Nephron (organoid): ENCODE results near the gene EIF1.
"Not testable (repeated sequence)": the region's sequence is repeated elsewhere in the genome, so short reads cannot be mapped to it uniquely, and the experiment has no call there.

Experiments used
- H3K27ac Mint-ChIP-seq, 3 experiments: 2 replicates each; pipeline ENCODE4 v1.8.0; 2020; ENCODE audit warnings: mixed read lengths in 3 of 3, mild to moderate bottlenecking in 2 of 3, moderate library complexity in 1 of 3
- H3K27me3 Mint-ChIP-seq: 2 replicates; pipeline ENCODE4 v1.8.0; 2021; ENCODE audit warnings: low read depth, mild to moderate bottlenecking, moderate library complexity, mixed read lengths
- H3K36me3 Mint-ChIP-seq: 2 replicates; pipeline ENCODE4 v1.8.0; 2020; ENCODE audit warnings: low read depth, mixed read lengths
- H3K4me1 Mint-ChIP-seq: 2 replicates; pipeline ENCODE4 v1.8.0; 2020; ENCODE audit warnings: mixed read lengths
- H3K4me3 Mint-ChIP-seq, 3 experiments: 2 replicates each; pipeline ENCODE4 v1.8.0; 2020; ENCODE audit warnings: mild to moderate bottlenecking in 3 of 3, mixed read lengths in 3 of 3, moderate library complexity in 2 of 3
- H3K9me3 Mint-ChIP-seq: 2 replicates; pipeline ENCODE4 v1.8.0; 2020; ENCODE audit warnings: mixed read lengths
- TF ChIP-seq, protein P1 (sequence below), 3 experiments: fragments of 200-600 bp; sonication (generic); IDR thresholded peaks; one replicate each; pipeline ENCODE4 v1.5.0; 2021; ENCODE audit warnings: antibody characterized with exemption in 3 of 3; ENCODE audit not compliant: unreplicated experiment in 3 of 3

Gene EIF1

DNA sequence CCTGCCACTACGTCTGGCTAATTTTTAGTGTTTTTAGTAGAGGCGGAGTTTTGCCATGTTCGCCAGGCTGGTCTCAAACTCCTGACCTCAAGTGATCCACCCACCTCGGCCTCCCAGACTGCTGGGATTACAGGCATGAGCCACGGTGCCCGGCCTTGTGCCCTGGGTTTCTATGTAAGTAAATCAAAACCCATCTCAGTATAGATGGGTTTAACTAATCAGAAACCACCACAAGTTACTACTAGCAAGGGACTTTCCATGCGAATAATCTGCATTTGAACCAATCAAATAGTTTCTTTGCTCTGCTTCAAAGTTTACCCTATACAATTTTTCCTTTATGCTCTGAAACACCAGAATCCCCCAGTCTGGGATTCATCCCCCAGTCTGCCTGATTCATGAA lies 16.5 kb upstream of the EIF1 start:
- TF ChIP-seq, protein P1, sequence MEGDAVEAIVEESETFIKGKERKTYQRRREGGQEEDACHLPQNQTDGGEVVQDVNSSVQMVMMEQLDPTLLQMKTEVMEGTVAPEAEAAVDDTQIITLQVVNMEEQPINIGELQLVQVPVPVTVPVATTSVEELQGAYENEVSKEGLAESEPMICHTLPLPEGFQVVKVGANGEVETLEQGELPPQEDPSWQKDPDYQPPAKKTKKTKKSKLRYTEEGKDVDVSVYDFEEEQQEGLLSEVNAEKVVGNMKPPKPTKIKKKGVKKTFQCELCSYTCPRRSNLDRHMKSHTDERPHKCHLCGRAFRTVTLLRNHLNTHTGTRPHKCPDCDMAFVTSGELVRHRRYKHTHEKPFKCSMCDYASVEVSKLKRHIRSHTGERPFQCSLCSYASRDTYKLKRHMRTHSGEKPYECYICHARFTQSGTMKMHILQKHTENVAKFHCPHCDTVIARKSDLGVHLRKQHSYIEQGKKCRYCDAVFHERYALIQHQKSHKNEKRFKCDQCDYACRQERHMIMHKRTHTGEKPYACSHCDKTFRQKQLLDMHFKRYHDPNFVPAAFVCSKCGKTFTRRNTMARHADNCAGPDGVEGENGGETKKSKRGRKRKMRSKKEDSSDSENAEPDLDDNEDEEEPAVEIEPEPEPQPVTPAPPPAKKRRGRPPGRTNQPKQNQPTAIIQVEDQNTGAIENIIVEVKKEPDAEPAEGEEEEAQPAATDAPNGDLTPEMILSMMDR (IDR thresholded peaks at IDR 0.05; ENCODE audit: unreplicated experiment in 3 of 3) = no peak
- H3K4me3 Mint-ChIP-seq = no peak overlapping the region
- H3K4me1 Mint-ChIP-seq = peaks cover 11% of the 10 kb centered on the region
- H3K36me3 Mint-ChIP-seq = no peaks in the 10 kb centered on the region
- peaks cover 5% of the 10 kb centered on the region for H3K27me3 Mint-ChIP-seq
- no peaks in the 10 kb centered on the region for H3K9me3 Mint-ChIP-seq
- no peak overlapping the region for H3K27ac Mint-ChIP-seq

DNA sequence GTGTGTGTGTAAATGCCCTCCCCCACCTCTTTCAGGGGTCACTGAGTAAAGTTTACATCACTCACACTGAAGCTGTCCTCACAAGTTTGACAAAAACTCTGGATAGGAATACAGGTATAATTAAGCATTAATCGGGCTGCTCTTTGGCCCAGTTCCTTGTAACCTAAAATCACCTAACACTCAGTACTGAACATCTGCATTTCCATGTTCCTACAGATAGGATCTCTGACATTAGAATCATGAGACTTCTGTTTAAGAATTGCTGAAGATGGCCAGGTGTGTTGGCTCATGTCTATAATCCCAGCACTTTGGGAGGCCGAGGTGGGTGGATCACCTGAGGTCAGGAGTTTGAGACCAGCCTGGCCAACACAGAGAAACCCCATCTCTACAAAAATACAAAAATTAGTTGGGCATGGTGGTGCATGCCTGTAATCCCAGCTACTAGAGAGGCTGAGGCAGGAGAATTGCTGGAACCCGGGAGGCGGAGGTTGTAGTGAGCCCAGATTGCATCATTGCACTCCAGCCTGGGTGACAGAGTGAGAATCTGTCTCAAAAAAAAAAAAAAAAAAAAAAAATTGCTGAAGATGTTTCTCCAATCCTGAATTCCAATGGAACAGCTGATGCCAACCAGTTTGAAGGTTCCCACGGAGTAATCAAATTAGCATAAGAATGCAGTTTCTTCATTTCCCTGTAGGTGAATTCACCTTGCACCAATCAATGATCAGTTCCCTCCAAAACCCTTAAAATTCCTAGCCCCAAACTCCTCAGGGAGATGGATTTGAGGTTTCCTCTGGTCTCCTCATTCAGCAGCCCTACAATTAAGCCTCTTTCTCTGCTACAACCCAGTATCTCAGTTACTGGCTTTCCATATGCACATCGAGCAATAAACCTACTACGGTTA lies 13.3 kb upstream of the EIF1 start:
- Mint-ChIP-seq H3K27ac (peak overlapping the region; percentile 81 to 97 (median 92)), H3K4me1 (peaks cover 16% of the 10 kb centered on the region)
- H3K36me3 Mint-ChIP-seq, H3K4me3 Mint-ChIP-seq, H3K9me3 Mint-ChIP-seq, H3K27me3 Mint-ChIP-seq: not testable (repeated sequence)

DNA sequence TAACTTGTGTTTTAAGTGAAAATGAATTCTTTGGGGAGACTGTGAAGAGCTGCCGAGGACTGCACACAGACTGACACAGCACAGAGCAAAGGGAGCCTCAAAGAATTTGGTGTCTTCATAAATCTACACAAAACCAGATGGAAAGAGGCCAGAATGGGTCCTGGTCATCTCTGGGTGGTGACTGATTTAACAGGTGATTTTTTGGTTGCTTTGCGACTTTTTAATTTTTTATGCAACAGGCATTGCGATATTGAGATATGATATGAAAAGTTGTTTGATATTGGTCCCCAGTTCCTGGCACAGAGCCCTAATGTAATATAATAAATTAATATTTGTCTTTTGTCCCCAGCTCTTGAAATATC lies 12.6 kb upstream of the EIF1 start:
- Mint-ChIP-seq H3K4me1 (peaks cover 19% of the 10 kb centered on the region), H3K9me3 (peaks cover 5% of the 10 kb centered on the region), H3K36me3 (no peaks in the 10 kb centered on the region), H3K27ac (peak overlapping the region; percentile 81 to 97 (median 92)), H3K4me3 (no peak overlapping the region), H3K27me3 (peaks cover 2% of the 10 kb centered on the region)
- TF ChIP-seq, protein P1 (IDR thresholded peaks at IDR 0.05; ENCODE audit: unreplicated experiment in 3 of 3) = no peak

DNA sequence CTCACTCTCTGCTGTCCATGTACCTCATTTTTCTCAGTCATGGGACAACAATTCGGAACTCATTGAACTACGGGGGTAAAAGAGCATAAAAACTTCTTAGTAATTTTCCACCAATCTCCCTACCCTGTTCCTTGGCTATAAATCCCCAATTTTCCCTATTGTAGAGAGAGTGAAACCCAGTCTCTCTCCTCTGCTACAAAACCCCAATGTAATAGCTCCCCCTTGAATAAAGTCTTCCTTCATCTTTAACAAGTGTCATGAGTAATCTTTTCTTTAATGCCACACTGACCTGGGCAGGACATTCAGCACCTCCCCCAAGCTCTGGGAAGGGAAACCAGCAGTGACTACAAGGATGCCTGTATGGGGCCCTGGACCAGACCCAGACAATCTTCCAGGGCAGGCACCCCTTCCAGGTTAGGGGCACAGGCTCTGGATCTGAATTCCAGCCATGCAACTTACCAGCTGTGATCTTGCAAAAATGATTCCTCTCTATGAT lies 10.2 kb upstream of the EIF1 start:
- H3K27ac Mint-ChIP-seq = peak overlapping the region; percentile 60 to 86 (median 80)
- no peaks in the 10 kb centered on the region for H3K36me3 Mint-ChIP-seq
- H3K4me1 Mint-ChIP-seq = peaks cover 19% of the 10 kb centered on the region
- H3K4me3 Mint-ChIP-seq = no peak overlapping the region
- no peaks in the 10 kb centered on the region for H3K27me3 Mint-ChIP-seq
- TF ChIP-seq, protein P1 (IDR thresholded peaks at IDR 0.05; ENCODE audit: unreplicated experiment in 3 of 3) = no peak
- H3K9me3 Mint-ChIP-seq = peaks cover 5% of the 10 kb centered on the region

DNA sequence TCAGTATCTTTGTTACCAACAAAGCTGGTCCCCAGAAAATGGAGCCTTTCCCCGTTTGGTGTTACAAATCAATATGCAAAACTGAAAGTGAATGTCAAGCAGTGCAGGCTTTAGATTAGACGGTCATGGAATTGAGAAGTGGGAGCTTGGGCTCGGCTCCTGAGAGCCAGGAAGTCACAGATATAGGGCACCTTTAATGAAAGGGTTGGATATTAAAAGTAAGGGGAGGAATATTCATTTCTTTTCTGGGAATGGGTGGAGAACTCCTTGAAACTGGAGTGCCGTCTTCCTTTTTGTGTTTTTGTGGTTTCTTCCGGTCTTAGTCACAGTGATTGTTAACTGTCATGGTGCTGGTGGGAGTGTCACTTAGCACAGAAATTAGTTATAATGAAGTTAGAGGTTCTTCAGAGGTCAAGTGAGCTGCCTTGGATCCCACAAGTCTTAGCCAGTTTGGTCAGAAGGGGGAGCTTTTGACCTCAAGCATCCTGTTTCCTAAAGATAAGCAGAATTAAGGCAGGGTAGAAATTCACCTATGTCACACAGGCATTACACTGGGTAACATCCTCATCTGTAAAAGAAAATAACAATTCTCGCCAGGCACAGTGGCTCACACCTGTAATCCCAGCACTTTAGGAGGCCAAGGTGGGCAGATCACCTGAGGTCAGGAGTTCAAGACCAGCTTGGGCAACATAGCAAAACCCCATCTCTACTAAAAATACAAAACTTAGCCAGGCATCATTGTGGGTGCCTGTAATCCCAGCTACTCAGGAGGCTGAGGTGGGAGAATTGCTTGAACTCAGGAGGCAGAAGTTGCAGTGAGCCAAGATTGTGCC lies 9.6 kb upstream of the EIF1 start:
- Mint-ChIP-seq H3K27me3 (peaks cover 5% of the 10 kb centered on the region), H3K36me3 (no peaks in the 10 kb centered on the region), H3K9me3 (peaks cover 5% of the 10 kb centered on the region), H3K4me1 (peaks cover 19% of the 10 kb centered on the region), H3K4me3 (peak overlapping the region in 1 of 3 experiments; percentile 16), H3K27ac (peak overlapping the region; percentile 60 to 86 (median 80))
- TF ChIP-seq, protein P1 (IDR thresholded peaks at IDR 0.05; ENCODE audit: unreplicated experiment in 3 of 3) = no peak

DNA sequence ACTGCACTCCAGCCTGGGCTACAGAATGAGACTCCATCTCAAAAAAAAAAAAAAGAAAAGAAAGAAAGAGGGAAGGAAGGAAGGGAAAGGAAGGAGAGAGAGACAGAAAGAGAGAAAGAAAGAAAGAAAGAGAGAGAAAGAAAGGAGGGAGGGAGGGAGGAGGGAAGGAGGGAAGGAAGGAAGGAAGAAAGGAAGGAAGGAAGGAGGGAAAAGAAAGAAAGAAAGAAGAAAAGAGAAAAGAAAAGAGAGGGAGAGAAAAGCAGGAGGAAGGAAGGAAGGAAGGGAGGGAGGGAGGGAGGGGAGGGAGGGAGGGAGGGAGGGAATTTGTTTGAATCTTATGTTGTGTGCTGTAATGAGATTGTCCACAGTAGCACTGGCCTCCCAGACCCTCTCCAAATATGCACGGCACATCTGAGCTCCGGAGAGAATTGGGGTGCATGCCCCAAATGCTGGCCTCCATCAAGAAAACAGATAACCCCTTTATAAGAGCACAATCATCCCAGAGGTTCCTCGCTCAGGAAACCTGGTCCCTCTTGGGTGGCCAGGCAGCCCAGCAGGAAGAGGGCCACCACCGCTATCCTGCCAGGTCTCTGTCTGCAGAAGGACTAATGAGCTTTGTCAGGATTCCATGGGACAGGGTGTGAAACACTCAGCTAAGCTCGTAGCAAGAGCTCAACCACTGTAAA lies 8.8 kb upstream of the EIF1 start:
- Mint-ChIP-seq H3K27me3 (peaks cover 7% of the 10 kb centered on the region), H3K9me3 (peaks cover 5% of the 10 kb centered on the region), H3K4me3 (no peak overlapping the region), H3K36me3 (no peaks in the 10 kb centered on the region), H3K4me1 (peaks cover 19% of the 10 kb centered on the region), H3K27ac (no peak overlapping the region)
- TF ChIP-seq, protein P1 (IDR thresholded peaks at IDR 0.05; ENCODE audit: unreplicated experiment in 3 of 3) = no peak
